Measurements from ENCODE around the gene EEFSEC.
A peak's percentile ranks its signal among the peaks of the same experiment; 100 is the strongest.

The EEFSEC gene

DNA sequence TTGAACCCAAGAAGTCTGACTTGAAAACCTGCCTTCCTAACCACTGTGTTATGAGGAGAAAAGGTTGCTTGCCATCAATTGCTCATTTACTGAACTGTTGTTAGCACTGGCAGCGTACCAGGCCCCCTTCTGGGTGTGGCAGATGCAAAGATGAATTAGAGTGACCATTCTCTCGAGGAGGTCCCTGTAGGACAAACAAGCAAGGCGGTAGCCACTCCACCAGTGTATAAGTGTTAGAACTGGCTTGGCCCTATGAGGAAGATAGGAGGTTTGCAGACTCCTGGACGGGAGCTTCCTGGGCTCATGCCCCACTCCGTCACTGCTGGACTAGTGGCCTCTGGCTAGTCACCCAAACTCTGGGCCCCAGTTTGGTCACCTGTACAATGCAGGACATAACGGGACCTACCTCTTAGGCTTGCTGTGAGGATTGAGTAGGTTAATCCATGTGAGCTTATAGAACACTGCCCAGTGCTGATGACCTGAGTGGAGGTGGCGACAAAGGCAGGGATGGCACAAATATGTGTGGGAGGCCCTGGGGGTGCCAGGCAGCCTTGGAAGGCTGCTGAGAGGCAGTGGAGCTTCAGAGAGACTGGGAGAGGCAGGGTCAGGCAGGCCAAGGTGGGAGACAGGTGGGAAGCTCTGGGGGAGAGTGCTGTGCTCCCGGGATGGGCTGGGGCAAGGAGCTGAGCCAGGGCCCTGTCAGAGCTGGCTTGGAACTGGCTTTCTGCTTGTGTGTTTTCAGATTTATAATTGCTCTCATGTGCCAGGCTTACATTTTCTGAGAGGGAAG, 167.5 kb downstream of the EEFSEC start:
- DNase-seq = no peak

DNA sequence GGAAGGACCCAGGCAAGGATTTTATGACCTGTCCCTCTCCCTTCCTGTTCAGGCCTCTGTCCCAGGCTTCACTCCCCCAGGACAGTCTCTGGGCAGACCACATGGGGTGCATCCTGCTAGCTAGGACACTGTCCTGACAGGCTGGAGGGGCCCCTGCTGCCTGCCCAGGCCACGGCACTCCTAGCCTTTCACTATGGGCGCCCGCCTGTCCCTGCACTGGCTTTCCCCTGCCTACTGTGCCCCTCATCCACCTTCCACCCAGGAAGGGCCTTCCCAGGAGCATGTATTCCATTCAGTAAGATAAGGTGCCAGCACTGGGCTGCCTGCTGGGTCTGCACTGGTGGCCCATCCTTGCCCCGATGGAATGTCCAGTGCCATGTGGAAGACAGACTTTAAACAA, 168.1 kb downstream of the EEFSEC start:
- no peak for DNase-seq

DNA sequence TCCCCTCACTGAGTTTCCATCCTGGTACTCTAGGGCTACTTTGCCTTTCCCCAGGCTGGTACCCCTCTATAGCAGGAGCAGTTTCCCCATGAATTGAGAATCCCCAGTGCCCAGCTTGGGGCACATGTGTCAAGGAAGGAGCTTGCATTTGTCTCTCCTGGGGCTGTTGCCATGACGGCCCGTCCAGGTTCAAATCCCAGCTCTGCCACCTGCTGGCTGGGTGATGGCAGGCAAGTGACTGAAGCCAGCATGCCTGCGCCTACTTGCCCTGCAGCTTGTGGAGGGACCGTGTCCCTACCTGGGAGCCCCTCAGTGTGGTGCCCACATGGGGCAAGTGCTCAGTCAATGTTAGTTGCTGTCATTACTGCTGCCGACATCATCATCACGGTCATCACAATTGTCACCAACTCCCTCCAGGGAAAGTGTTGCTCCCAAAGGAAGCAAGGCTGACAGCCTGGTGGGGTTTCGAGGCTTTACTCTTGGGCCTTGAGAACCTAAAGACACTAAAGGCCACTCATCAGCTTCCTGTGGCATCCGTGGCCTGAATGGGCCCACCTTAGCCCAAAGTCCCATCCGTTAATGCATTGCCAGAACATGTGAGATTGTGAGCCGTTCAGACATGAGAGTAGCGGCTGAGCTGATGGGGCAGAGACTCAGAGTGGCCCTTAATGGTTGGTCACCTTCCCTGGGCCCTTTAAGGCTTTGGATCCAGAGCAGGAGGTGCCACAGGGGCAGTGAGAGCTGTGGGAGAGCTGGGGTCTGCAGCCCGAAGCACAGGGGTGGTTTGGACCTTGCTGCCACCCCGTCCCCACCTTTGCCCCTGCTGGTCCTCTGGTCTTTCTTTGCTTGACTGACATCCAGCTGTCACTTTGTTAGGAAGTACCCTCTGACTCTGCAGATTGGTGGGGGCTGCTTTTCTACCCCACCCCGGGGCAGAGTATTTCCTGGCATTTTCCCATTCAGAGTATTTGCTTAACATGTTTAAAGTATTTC, 169.0 kb downstream of the EEFSEC start:
- DNase-seq = peak; percentile 53 to 55

DNA sequence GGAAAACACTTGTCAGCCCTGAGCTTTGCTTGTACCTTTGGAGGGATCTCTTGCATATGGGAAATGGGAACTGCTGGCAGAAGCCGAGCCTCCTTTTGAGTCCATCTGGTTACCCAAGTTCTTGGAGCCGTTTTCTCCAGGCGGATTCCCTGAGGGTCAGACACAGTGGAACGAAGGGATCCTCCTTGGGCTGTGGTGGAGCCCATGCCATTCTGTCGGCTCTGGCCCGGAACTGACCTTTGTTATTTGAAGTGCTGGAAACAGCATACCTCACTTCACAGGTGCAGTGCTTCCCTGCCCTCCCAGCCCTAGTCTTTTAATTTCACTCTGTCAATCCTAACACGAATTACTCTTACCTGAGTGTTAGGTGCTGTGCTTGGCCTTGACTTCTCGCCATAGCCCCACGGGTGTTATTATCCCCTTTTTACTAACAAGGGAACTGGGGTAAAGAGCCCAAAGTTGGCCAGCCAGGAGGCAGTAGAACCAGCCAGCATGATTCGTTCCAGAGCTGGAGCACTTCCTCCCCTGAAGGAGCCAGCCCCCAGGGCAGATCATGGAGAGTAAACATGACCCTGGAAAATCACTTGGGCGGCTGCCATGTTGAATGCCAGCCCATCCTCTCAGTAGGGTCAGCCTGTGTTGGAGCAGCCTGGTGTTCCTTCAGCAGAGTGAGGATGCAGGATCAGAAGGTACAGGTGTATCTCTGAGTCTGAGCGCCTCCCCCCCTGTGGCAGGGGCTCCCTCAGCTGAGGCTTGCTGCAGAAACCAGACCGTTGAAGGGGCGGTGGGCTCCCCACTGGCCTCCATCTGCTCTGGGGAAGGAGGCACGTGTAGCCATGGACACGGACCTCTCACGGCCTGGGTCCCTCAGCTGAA, 170.2 kb downstream of the EEFSEC start:
- no peak for DNase-seq

DNA sequence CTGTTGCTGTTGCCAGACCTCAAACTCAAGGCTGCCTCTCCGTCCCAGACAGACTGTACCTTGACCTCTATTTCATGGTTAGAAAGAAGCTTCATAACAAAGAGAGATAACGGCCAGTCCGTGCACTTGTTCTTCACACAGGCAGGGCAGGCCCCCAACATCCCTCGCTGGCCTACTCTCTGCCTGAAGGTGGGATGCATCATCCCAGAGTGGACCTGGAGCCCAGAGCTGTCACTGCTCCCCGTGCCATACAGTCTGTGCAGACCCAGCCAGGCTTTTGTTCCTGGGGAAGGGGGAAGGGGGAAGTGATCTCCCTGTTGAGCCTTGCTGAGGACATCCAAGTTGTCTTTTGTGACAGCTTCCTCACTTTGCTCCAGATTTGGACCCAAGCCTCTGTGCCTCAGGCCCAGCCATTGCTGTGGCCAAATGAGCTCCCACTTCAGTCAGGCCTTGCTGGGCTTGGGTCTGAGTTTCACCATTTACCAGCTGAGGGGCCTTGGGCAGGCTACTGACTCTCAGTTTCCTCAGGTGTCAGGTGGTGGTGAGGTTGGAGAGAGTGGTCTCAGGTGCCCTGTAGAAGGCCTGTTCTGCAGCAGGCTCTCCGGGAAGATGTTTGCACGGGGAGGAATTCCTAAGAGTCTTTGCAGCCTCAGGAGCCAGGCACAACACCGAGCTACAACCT, 171.8 kb downstream of the EEFSEC start:
- DNase-seq = no peak

DNA sequence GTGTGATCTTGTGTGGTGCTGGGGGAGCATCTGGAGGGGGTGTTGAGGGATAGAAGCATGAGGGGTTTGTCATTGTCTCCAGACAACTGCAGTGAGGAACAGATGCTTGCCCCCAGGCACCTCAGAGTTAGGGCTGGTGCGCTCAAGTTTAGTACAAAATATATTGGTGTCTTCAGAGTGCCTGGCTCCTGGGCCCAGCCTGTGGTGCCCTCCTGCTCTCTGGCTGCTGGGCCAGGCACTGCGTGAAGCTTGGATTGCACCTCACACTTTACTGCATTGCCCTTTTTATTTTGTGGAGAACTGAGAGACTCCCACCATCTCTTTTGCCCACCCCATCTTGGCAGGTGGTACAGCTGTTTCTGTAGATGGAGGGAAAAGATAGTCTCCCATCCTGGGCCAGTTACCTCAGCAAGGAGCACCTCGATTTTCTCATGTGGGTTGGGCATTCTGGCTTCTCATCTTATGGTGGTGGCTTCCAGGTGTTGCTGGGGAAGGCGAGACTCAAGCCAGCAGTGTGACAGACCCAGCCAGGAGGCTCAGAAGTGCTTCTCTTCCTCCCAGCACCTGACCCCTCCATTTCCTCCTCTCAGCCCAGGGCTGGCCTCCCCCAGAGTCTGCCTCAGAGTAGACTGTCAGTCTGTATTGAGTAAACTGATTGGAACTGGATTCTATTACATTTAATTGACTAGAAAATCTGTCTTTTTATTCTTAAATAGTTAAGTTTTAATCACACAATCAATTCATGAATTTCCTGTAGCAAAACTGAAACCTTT, 173.0 kb downstream of the EEFSEC start:
- no peak for DNase-seq

DNA sequence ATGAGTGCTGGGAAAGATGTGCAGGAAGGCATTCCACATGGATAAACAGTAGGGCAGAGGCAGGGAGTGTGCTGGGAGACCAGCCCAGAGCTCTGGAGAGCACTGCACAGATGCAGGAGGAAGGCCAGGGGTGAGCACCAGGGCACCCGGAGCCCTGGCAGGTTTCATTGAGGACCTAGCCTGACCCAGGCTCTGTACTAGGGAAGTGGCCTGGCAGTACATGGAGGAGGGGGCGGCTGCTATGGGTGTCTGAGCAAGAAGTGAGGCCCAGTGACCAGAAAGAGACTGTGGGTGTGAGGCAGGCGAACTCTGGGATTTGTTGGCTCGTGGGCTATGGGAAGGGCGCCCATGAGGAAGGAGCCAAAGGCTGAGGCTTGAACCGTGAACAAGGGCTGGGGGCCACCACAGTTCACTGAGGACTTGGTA, 174.3 kb downstream of the EEFSEC start:
- no peak for DNase-seq

DNA sequence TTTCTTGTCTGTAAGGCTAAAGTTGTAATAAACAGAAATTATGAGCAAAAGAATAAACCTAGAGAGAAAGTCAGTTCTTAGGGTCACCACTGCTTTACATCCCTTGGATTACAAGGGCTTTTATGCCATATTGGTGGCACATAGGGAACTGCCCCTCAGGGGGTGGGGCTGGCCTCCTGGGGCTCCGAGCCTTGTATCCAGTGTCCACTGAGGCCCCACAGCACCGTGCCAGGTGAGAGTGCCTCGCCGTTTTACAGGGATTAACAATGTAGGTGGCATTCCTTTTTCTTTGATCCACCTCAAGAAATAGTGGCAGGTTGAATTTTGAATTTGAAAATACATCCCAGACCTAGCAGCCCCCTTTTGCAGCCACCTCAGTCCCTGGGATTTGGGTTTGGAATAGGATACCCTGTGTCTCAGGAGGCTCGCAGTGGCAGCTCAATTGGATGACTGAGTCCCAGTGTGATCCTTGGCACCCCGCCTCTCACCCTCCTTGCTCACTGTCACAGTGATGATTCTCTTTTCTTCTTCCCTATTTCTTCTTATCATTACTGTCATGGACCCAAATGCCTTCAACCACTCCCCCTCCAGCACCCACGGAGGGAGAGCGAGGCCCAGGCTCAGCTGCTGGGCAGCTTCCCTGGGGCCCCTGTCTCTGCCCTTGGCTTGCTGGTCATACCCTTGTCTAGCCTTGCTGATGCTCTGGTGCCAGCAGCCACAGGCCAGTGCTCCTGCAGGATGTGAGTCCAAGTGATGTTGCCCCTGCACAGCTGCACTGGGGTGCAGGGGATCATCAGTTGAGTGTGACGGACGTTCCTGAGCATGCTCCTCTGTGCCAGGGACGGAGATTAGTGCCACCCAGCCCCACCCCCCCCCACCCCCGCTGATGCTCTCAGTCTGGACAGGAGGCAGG, 175.5 kb downstream of the EEFSEC start:
- no peak for DNase-seq

DNA sequence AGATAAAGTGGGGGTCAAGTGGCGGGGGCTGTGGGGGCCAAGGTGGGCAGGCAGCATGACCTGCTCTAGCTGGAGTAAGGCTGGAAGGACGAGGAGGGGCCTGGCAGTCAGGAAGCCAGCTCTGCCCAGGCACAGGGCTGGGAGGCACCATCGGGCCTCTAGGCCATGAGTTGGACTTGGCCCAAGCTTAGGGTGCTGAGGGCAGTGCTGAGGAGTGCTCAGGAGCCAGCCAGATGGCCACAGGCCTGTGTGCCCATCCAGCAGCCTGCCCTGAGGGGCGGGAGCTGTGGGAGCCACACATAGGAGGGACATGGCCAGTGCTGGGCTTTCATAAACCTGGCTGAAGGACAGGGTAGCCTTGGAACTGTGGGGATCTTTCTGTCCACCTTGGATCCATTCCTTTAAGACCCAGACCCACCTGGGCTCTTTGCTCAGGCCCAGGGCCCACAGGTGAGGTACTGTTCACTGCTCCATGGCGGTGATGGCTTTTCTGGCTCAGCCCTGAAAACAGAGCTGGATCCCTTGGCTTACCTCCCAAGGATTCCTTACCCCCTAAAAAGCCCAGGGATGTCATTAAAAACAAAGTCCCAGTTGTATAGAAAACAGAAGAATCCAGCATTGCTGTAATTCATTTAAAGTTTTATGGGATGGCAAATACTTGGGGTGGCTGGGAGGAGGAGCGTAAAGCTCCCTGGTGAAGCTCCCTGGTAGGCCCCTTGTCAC, 176.4 kb downstream of the EEFSEC start:
- DNase-seq = no peak

DNA sequence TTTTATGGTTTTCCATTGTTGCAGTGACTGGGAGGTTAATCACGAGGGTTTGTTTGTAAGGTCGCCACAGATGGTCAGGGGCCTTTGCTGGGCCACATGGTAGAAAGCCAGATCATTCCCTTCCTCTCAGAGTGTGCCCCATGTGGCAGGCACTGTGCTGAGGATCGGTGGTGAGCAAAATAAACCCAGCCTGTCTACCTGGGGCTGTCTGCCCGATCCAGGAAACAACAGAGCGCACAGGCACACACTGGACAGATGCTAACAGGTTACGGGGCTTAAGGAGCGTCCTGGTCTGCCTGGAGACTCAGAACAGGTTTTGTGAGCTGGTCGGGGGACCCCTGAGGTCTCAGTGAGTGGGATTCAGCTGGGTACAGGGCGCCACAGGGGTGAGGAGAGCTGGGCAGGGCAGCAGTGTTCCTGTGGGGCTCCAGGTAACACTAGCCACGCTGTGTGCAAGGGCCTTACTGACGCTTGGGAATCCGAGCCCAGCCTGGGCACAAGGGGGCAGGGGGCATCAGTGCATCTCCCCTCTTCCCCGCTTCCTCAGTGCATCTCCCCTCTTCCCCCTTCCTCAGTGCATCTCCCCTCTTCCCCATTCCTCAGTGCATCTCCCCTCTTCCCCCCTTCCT, 177.0 kb downstream of the EEFSEC start:
- no peak for DNase-seq

DNA sequence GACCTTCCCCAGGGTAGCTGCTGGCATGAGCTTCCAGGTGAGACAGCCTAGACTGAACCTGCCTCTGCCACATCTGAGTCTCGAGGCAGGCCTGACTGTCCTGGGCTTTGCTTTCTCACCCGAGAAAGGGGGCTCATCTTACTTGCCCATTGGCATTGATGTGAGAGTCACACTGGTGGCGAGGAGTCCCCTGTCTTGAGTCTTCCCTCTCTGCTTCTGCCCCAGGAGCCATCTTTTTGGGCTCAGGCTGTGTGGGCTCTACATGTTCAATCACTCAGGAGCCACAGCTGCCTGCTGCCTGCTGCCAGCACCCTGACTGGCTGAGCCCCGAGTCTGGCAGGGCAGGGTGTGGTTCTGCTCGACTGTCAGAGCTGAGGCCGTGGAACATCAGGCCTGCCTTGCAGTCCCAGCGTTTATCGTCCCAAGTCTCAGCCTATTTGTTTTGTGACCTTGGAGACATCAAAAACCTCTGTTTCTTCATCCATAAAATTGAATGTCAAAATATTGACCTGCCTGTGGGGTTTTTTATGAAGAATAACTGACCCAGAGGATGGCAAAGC, 180.9 kb downstream of the EEFSEC start:
- DNase-seq = no peak

DNA sequence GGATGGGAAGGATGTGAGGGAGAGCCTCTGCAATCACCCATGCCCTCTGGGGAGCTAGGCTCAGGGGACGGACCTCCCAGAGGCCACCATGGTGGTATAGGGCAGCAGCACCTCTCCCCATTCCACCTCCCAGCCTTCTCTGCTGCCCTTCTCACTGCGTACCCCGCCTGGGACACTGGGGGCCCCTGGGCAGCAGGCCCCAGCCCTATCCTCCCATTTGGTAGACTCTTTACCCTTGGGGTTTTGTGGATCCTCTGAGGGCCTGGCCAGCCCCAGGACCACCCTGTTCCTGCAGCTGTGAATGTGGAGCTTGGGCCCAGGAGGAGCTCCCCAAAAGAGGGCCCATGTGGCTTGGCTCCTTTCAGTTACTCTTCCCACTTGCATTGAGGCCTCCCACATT, 181.5 kb downstream of the EEFSEC start:
- DNase-seq = no peak

DNA sequence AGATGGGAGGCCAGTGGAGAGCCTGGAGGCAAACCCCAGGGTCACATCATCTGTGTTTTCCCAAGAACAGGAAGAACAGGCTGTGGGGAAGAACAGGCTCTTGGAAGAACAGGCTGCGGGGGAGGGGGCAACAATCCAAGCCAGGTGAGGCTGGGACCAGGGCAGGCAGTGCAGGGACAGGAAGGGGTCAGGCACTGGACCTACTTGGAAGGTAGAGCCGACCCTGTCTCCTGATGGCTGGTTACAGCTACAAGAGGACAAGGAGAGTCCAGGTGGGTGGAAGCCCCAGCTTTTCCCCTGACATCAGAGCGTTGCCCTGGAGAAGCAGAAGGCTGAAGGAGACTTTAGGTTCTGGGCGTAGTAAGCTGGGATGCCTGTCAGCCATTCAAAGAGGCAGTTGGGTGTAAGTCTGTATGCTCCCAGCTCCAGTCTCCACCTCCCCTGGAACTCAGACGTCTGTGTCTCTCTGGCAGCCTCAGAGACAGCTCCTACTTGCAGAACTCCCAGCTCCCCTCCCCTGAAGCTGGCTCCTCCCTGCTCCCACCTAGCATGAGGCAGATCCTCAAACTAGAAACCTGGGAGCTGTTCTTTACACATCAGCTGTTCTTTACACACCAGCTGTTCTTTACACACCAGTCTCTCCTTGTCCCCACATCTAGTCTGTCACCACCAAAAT, 182.5 kb downstream of the EEFSEC start:
- DNase-seq = no peak

DNA sequence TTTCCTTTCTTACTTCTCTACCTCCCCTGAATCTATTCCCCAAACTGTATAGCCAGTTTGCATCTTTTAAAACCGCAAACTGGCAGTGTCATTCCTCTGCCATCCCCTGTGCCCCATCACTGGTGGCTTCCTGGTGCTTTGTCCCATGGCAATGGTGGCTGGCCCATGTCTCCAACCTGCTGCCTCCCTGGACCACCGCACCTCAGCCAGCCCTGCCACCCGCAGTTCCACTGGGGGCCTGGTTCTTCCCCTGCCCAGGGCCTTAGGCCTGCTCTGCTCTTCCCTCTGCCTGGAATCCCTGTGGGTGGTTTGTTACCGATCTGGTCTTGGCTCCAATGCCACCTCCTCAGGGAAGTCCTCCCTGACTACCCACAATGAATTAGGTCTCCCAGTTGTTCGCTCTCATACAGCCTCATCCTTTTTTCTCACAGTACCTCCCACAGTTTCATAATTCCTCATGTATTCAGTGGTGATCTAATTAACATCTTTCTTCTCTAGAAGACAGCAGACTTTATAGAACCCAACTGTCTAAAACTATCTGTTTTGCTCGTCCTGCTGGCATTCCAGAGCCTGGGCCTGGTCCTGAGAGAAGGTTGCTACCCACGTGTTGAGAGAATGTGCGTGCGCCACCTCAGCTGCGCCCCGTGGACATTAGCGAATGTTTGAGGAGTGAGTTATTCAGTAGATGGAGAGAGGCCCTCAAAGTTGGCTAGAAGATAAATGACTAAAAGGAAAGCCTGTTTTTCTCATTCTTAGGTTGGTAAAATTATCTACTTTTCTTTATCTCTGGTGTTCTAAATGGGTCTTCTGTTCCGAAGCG, 183.3 kb downstream of the EEFSEC start:
- DNase-seq = no peak

DNA sequence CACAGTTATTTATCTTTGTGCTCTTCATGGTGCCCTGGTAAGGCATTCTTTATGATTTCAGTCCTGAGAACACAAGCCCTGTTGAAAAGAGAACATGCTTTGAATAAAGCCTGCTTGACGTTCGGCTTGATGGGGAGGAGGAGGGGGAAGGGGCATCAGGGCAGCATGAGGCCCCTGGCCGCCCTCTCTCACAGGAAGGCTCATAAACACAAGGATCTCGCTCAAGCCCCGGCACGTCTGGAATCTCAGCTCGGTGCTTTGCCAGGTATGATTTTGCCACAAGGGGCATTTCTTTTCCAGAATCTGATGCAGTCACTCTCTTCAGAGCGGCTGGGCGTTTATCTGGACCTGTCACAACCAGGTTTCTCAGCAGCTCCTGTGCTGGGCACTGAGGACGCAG, 184.0 kb downstream of the EEFSEC start:
- DNase-seq = no peak

DNA sequence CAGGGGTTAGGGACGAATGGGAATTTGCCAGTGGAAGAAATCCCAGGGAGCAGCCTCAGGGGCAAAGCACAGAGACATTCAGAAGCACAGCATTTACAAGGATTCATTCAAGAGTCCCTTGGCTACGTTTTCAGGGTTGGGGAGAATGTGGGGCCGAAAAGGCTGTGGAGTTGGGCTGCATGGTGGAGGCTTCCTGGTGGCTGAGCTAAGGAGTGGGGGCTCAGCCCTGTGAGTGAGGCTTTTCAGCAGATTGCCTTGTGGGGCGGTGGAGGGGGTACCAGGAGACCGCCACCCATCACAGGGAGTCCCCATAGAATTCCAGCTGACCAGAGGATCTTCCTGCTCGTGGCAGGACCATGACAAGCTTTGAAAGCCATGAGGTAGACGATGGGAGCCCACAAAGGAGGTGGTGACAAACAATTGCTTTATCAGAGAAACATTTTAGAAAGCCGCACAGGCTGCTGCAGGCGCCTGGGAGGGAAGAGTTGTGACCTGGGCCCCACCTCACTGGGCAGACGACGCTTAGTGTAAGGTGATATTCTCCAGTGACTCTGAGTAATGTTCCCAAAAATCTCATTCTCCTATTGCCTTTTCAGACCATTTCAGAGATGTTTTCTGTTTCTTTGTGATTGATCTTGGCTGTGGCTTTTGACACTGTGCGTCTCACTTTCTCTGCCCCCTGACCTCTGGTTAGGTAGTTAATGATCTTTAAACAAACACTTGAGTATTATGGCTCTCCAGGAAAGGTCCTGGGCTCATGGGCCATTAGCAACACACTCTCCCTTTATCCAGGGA, 185.5 kb downstream of the EEFSEC start:
- DNase-seq = no peak

All from activated CD4-positive, alpha-beta T cell treated with anti-CD3 and anti-CD28 coated beads, Interleukin-2, amount 50 U/mL, for 48 hours (primary cell).